HG03558 (cell line): ENCODE measurements around the gene RGS4.
"Not testable (repeated sequence)": the region's sequence is repeated elsewhere in the genome, so short reads cannot be mapped to it uniquely, and the experiment has no call there.

Source experiments
- ATAC-seq: cut with Tn5 transposase; IDR thresholded peaks from one replicate; pipeline ENCODE4 v1.9.1; 2021; ENCODE audit warnings: moderate number of reproducible peaks; ENCODE audit not compliant: unreplicated experiment; ENCODE audit errors: extremely low read depth

Gene RGS4

GRCh38 chr1:163066686-163067085, 2.5 kb upstream of the RGS4 start:
- ATAC-seq = no peak

DNA sequence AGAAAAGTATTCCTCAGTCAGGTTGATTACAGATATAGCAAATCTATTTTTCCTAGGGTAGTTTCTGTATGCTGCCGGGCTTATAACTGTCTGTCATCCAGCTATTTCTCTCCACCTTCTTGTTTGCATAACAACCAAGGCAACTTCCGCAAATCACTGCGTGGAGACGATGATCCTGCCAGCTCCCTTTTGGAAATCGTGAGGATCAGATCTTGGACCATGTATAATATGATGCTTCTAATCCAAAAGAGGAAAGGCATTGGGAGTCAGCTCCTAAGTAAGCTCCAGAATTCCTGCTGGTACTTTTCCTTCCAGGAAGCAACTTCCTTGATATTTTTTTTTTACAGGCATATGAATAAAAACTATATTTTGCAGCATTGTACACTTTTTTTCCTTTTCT, 445 bp upstream of the RGS4 start:
- no peak for ATAC-seq

DNA sequence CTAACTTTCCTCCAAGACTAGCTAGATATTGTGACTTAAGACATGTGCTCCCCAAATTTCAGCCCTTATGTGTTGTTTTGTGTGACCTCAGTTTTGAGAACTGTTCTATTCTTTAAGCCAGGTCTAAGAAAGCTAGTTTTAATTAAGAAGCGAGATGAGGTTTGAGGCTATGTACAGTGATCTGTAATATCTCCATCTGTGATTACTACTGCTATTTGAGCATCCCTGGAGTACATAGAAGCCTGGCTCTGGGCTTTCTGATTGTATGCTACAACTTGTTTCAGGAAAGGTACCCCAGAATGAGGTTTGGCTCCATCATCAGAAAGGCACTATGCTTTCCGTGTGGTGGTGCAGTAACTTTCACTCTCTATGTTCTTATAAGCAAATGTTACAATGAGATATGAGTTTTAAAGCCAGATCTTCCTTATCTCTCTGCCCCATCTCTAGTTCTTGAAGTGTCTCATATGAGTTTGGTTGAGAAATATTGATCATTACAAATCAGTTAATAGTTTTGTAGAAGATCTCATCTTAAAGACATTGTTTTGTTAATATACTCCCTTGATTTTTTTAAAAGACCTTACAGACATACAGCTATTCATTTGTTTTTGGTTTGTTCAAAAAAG, 605 bp downstream of the RGS4 start:
- no peak for ATAC-seq

- no peak for ATAC-seq
Measured at GRCh38 chr1:163071405-163072255, 2.5 kb downstream of the RGS4 start.

GRCh38 chr1:163072658-163073057, 3.5 kb downstream of the RGS4 start:
- no peak for ATAC-seq

GRCh38 chr1:163074004-163074403, 4.8 kb downstream of the RGS4 start:
- ATAC-seq = no peak

GRCh38 chr1:163074716-163075284, 5.6 kb downstream of the RGS4 start:
- no peak for ATAC-seq

DNA sequence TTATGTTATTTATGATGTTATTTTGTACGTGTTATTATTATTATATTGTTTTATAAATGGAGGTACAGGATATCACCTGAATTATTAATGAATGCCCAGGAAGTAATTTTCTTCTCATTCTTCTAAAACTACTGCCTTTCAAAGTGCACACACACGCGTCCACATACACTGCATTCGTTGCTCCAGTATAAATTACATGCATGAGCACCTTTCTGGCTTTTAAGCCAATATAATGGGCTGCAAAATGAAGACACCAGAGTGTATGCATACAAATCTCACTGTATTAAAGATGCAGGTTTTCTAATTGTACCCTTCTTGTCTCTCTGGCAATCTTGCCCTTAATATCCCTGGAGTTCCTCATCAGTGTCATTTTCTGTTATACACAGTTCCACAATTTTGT, 6.9 kb downstream of the RGS4 start:
- ATAC-seq = no peak

GRCh38 chr1:163076446-163076845, 7.3 kb downstream of the RGS4 start:
- no peak for ATAC-seq

DNA sequence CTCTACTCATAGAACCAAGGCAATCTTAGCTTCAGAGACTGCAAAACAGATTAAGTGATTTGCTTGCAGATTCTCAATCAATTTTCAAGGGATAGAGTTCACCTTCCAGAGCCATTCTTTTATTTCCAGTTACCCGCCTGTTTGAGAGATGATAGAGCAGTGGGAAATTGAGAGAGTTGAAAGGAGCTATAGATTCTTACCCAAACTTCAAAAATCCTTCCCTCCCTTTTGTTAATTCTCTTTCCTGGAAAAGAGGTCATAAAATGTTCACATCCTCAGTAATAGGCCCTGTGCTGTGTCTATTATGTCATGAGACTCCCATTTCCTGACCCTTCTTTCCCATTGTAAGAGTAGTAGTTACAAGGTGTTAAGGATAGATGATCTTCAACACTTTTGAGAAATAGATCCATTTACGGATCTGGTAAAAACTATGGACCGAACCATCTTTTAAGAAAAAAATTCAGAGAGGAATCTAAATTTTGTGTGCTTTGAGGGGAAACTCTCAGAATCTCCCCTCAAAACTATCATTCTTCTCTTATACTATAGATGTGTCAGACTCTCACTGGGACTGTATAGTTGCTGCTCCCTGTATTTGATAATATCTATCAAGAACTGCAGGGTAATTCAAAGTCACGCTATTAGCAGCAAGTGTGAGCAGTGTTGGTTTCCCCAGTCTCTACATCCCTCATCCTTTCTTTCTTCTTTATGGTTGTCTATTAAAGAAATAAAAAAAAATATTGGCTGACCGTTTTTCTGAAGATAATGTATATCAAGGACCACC, 8.0 kb downstream of the RGS4 start:
- ATAC-seq = no peak

DNA sequence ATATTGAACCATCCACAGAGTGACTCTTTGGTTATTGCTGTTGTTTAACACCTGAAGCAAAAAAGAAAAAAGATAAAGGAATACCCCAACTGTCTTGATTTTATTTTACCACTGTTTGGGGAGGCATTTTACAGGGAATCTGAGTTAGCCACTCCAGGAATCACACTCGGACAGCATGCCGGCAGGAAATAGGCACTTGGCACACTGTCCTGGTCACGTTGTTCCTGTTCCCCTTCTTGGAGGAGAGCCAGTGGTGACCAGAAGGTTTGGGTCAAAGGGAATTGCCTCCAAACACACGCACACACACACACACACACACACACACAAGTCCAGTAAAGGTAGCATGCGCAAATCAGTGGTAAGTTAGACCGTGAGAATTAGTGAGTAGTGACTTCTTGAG, 13.8 kb downstream of the RGS4 start:
- ATAC-seq = no peak

- ATAC-seq = no peak
Measured at GRCh38 chr1:163083690-163084089, 14.5 kb downstream of the RGS4 start.

DNA sequence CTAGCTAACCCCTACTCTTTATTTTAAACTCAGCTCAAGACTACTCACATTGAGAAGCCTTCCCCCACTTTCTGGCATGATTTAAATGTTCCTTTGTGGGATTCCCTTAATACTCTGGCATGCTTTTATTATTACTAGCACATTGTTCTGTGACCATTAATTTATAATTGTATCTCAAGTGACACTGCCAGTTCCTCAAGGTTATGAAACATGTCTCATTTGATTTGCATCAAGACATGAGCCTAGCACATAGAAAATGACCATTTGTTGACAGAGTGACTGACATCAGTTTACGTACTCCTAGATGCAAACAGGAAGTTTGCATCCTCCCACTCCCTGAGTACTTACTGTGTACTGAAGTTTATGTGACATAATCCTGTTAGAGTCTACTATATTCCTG, 15.2 kb downstream of the RGS4 start:
- no peak for ATAC-seq

DNA sequence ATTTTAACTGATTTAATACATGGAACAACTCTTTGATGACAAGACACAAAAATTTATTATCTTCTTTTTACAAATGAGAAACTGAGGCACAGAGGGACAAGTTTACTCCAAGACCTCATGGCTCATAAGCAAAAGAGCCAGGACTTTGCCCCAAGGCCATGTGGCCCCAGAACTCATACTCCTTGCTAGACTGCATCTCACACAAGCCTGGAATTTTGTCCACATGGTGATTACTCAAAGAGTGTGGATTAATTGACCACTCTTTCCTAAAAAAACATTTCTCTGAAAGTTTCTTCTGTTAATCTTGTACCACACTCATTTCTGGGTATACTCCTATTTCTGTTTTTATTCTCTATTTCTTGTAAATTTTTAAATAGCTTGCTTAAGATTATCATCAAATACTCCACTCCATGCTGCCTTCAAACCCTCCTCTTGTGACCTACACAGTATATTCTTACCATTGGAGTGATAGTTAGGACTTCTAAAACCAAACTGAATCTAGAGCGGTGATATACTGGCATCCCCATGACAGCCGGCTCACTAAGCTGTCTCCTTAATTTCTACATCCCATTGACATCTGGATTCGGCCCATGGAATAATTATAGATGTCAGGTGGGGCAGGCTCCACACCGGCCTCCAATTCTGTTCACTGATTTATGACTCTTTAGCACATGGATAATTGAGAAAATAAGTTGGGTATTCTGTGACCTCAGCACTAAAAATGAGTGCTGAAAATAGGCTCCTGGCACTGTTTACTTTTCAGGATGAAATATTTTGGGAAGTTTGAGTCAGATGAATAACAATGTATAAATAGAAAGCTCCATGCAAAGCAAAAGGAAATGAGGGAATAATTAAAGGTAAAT, 16.1 kb downstream of the RGS4 start:
- ATAC-seq = no peak

DNA sequence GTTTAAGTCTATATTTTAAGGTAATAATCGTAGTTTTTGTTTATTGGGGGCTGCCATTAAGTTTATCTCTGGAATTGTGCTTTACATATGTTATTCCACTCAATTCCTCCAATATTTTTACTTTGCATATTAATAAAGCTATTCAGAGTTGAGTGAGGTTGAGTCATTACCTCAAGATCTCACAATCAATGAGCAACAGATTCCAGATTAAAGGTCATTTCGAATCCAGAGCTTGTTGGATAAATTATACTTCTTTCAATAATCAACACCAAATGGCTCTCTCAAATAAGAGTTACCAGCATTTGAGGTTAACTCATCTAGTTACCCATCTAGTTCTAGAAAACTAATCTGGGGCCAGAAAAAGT, 16.7 kb downstream of the RGS4 start:
- no peak for ATAC-seq

DNA sequence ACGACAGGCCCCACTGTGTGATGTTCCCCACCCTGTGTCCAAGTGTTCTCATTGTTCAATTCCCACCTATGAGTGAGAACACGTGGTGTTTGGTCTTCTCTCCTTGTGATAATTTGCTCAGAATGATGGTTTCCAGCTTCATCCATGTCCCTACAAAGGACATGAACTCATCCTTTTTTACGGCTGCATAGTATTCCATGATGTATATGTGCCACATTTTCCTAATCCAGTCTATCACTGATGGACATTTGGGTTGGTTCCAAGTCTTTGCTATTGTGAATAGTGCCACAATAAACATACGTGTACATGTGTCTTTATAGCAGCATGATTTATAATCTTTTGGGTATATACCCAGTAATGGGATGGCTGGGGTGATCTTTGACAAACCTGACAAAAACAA, 20.0 kb downstream of the RGS4 start:
- not testable (repeated sequence) for ATAC-seq

GRCh38 chr1:163090321-163090945, 21.3 kb downstream of the RGS4 start:
- ATAC-seq = no peak

DNA sequence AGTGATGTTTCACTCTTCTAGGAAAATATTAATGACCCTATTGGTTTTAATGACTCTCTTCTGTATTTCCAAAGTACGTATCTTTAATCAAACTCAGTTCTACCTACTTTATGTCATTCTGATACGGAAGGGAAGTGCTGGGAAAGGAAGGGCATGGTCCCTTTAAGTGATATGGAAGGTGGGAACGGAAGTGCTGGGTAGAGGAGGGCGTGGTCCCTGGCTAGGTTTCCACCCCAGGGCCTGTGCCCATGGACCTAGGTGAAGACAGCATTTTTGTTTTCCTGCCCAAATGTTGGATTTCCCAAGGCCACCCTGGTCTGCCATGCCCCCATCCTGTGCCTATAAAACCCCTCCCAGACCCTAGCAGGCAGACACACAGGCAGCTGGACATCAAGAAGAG, 24.0 kb downstream of the RGS4 start:
- no peak for ATAC-seq

DNA sequence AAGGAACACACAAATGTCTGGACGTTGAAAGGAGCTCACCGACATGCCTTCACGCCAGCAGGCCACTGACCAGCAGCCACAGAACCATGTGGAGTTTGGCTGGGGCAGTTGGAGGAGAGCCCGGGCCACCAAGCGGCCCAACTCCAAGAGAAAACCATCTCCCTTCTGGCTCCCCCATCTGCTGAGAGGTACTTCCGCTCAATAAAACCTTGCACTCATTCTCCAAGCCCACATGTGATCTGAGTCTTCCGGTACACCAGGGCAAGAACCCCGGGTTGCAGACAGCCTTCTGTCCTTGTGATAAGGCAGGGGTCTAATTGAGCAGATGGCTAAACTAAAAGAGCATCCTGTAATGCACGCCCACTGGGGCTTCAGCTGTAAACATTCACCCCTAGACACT, 24.4 kb downstream of the RGS4 start:
- ATAC-seq = no peak

GRCh38 chr1:163094182-163094581, 25.0 kb downstream of the RGS4 start:
- no peak for ATAC-seq
